C4-2B (cell line): Measurements from ENCODE around the gene CASK.

ENCODE experiments used
- ZFX ChIP-seq: fragments of 450-650 bp; IDR thresholded peaks from 2 replicates; pipeline ENCODE4 v1.6.1; 2017
- TF ChIP-seq, protein P1 (sequence below): fragments of 450-650 bp; conservative IDR thresholded peaks from 2 replicates; pipeline ENCODE4 v1.5.1; 2017; ENCODE audit warnings: mild to moderate bottlenecking

DNA sequence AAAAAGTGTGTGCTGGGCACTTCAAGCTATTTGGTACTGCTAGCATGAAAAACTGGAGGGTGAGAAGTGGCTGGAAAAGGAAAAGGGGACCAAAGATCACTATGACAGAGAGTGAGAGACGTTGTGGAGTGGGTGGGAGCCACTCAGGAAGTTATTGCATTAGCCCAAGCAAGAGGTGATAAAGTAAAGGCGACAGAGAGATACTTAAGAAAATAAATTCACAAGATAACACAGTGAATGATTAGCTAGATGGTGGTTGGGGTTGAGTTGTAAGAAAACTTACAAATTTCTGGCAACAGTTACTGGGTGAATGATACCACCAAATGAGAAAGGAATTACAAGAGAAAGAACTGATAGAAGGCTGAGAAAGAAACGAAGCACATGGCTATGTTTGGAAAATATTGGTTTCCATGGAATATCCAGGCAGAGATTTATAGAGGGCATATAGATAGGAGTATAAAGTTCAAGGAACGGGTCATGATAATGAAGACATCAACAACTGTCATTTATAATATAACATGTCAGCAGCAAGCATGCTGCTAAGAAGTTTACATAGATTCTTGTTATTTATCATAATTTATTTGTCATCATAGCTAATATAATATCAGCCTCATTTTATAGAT lies 60.7 kb downstream of the CASK start:
- TF ChIP-seq, protein P1, sequence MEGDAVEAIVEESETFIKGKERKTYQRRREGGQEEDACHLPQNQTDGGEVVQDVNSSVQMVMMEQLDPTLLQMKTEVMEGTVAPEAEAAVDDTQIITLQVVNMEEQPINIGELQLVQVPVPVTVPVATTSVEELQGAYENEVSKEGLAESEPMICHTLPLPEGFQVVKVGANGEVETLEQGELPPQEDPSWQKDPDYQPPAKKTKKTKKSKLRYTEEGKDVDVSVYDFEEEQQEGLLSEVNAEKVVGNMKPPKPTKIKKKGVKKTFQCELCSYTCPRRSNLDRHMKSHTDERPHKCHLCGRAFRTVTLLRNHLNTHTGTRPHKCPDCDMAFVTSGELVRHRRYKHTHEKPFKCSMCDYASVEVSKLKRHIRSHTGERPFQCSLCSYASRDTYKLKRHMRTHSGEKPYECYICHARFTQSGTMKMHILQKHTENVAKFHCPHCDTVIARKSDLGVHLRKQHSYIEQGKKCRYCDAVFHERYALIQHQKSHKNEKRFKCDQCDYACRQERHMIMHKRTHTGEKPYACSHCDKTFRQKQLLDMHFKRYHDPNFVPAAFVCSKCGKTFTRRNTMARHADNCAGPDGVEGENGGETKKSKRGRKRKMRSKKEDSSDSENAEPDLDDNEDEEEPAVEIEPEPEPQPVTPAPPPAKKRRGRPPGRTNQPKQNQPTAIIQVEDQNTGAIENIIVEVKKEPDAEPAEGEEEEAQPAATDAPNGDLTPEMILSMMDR: no peak
- TF ChIP-seq ZFX: no peak
